GM12878 (cell line): Measurements from ENCODE around the gene UBAP1. TPM values are rescaled to one million over a fixed set of nuclear protein-coding genes. Genes with fewer than 3 reads are reported as not detected.

ENCODE experiments used
- ATF7 ChIP-seq: fragments of 450-650 bp; IDR thresholded peaks from 2 replicates; pipeline ENCODE4 v1.6.1; 2016; ENCODE audit warnings: low read depth, mild to moderate bottlenecking
- BHLHE40 ChIP-seq, 2 experiments: fragments of 450-650 bp in 1 of 2; IDR thresholded peaks; 2 replicates each; pipeline ENCODE4 v1.6.1; 2011 to 2017; ENCODE audit warnings: low read depth in 2 of 2, borderline replicate concordance in 1 of 2, improper control_type of control experiment in 1 of 2, low read length in 1 of 2, mild to moderate bottlenecking in 1 of 2
- CEBPB ChIP-seq, 2 experiments: fragments of 150-350 bp in 1 of 2; IDR thresholded peaks; 2 replicates each; pipeline ENCODE4 v1.6.1; 2012 to 2014; ENCODE audit warnings: low read depth in 2 of 2, low read length in 2 of 2, borderline replicate concordance in 1 of 2, inconsistent platforms in 1 of 2
- CHD1 ChIP-seq: IDR thresholded peaks from 2 replicates; pipeline ENCODE4 v1.6.1; 2012; ENCODE audit warnings: low read depth, low read length, improper control_type of control experiment
- ELK1 ChIP-seq: IDR thresholded peaks from 2 replicates; pipeline ENCODE4 v1.6.1; 2012; ENCODE audit warnings: low read depth, low read length, improper control_type of control experiment
- FOXK2 ChIP-seq: fragments of 450-650 bp; IDR thresholded peaks from 2 replicates; pipeline ENCODE4 v1.6.1; 2017; ENCODE audit warnings: mild to moderate bottlenecking, moderate library complexity
- GABPA ChIP-seq: IDR thresholded peaks from 2 replicates; pipeline ENCODE4 v1.6.1; 2014; ENCODE audit warnings: antibody characterized with exemption, low read depth, mild to moderate bottlenecking, inconsistent platforms
- GATAD2B ChIP-seq: fragments of 450-650 bp; conservative IDR thresholded peaks from 2 replicates; pipeline ENCODE4 v1.6.1; 2017; ENCODE audit warnings: low read depth, mild to moderate bottlenecking, moderate library complexity
- IKZF2 ChIP-seq, 2 experiments: fragments of 450-650 bp; IDR thresholded peaks; 2 replicates each; pipeline ENCODE4 v1.6.1; 2017; ENCODE audit warnings: mild to moderate bottlenecking in 2 of 2, moderate library complexity in 2 of 2
- IRF3 ChIP-seq: fragments of 450-650 bp; IDR thresholded peaks from 2 replicates; pipeline ENCODE4 v1.6.1; 2014; ENCODE audit warnings: mild to moderate bottlenecking
- IRF4 ChIP-seq: IDR thresholded peaks from 2 replicates; pipeline ENCODE4 v1.6.1; 2011; ENCODE audit warnings: low read depth, low read length
- MEF2B ChIP-seq: fragments of 450-650 bp; IDR thresholded peaks from 2 replicates; pipeline ENCODE4 v1.6.1; 2018; ENCODE audit warnings: mild to moderate bottlenecking, moderate library complexity; ENCODE audit not compliant: partially characterized antibody, poor library complexity, severe bottlenecking
- MTA2 ChIP-seq: fragments of 450-650 bp; IDR thresholded peaks from 2 replicates; pipeline ENCODE4 v1.6.1; 2016; ENCODE audit warnings: low read depth, mild to moderate bottlenecking, moderate library complexity
- NR2C1 ChIP-seq: fragments of 450-650 bp; IDR thresholded peaks from 2 replicates; pipeline ENCODE4 v1.6.1; 2017; ENCODE audit warnings: antibody characterized with exemption, mild to moderate bottlenecking, moderate library complexity
- NR2C2 ChIP-seq: IDR thresholded peaks from 2 replicates; pipeline ENCODE4 v1.6.1; 2011; ENCODE audit warnings: borderline replicate concordance, low read depth; ENCODE audit not compliant: control insufficient read depth, insufficient read length
- PAX8 ChIP-seq: fragments of 450-650 bp; IDR thresholded peaks from 2 replicates; pipeline ENCODE4 v1.6.1; 2017; ENCODE audit warnings: mild to moderate bottlenecking, moderate library complexity
- RAD51 ChIP-seq: fragments of 450-650 bp; IDR thresholded peaks from 2 replicates; pipeline ENCODE4 v1.6.1; 2016; ENCODE audit warnings: moderate library complexity, mild to moderate bottlenecking, inconsistent platforms
- RCOR1 ChIP-seq: conservative IDR thresholded peaks from 2 replicates; pipeline ENCODE4 v1.6.1; 2012; ENCODE audit warnings: low read depth, low read length, improper control_type of control experiment
- RELA ChIP-seq: fragments of 450-650 bp; IDR thresholded peaks from 2 replicates; pipeline ENCODE4 v1.8.0; 2014; ENCODE audit warnings: borderline replicate concordance; ENCODE audit not compliant: partially characterized antibody
- RELB ChIP-seq: fragments of 450-650 bp; IDR thresholded peaks from 2 replicates; pipeline ENCODE4 v1.6.1; 2017; ENCODE audit warnings: low read depth, mild to moderate bottlenecking, moderate library complexity
- RFX5 ChIP-seq: IDR thresholded peaks from 2 replicates; pipeline ENCODE4 v1.6.1; 2011; ENCODE audit warnings: low read depth, low read length, improper control_type of control experiment
- RUNX3 ChIP-seq: IDR thresholded peaks from 2 replicates; pipeline ENCODE4 v1.6.1; 2012; ENCODE audit warnings: low read length, inconsistent platforms
- STAT1 ChIP-seq: fragments of 450-650 bp; conservative IDR thresholded peaks from 2 replicates; pipeline ENCODE4 v1.6.1; 2014; ENCODE audit warnings: antibody characterized with exemption, mild to moderate bottlenecking
- TARDBP ChIP-seq: IDR thresholded peaks from 2 replicates; pipeline ENCODE4 v1.6.1; 2016; ENCODE audit warnings: borderline replicate concordance
- USF2 ChIP-seq: IDR thresholded peaks from 2 replicates; pipeline ENCODE4 v1.6.1; 2011; ENCODE audit warnings: low read depth, low read length, improper control_type of control experiment, borderline replicate concordance
- ZNF384 ChIP-seq: IDR thresholded peaks from 2 replicates; pipeline ENCODE4 v1.6.1; 2012; ENCODE audit warnings: low read depth, mild to moderate bottlenecking, low read length, improper control_type of control experiment, borderline replicate concordance
- ZNF622 ChIP-seq: fragments of 450-650 bp; IDR thresholded peaks from 2 replicates; pipeline ENCODE4 v1.6.1; 2017; ENCODE audit warnings: mild to moderate bottlenecking, inconsistent platforms
- ZZZ3 ChIP-seq: IDR thresholded peaks from 2 replicates; pipeline ENCODE4 v1.6.1; 2011; ENCODE audit warnings: low read depth; ENCODE audit not compliant: control insufficient read depth, insufficient read length
- polyA plus RNA-seq, 11 experiments: library from polyadenylated mRNA; depleted of rRNA in 4 of 11; unstranded in 6 of 11; stranded (reverse) in 5 of 11; fragments of >200 nt; fragmentation: Nextera tagmentation in 4 of 11; fragmentation: Illumina TruSeq in 1 of 11; extraction: Ambion mirVana in 4 of 11; extraction: Trizol in 1 of 11; gene quantifications; 1 replicate in 1 of 11; 2 replicates in 10 of 11; pipeline versions ENCODE4 v1.2.1 to v1.2.3, GENCODE V29; 2011 to 2016; ENCODE audit warnings: inconsistent platforms in 2 of 11, missing spikeins in 2 of 11, low read depth in 1 of 11
- total RNA-seq, 4 experiments: library from RNA; depleted of rRNA in 3 of 4; stranded (reverse); fragments of >200 nt in 3 of 4; fragmentation: Illumina TruSeq in 1 of 4; extraction: Trizol in 1 of 4; gene quantifications; 2 replicates each; pipeline versions ENCODE4 v1.2.1 to v1.2.3, GENCODE V29; 2013 to 2021

UBAP1 gene
- total and polyA plus RNA-seq, 10 of the 15 experiments (the other 5 are each of a cell fraction or from before 2014, with no cell fraction given), result 2.1 to 47.9 (median 27.2) TPM

GRCh38 chr9:34252670-34253459 lies 74.0 kb downstream of the UBAP1 start (continued):
- TF ChIP-seq ELK1 (no peak), RUNX3 (peak; percentile 22; the same call in 1 of the 2 replicates), IKZF2 (IDR thresholded peaks at IDR 0.05) (no peak), CEBPB (IDR thresholded peaks at IDR 0.05; ENCODE audit: borderline replicate concordance in 1 of 2, low read depth in 2 of 2, low read length in 2 of 2) (no peak), RAD51 (no peak; the same call in 1 of the 2 replicates), ATF7 (no peak), GABPA (no peak), MEF2B (no peak), TARDBP (no peak), RFX5 (no peak), RELB (no peak), RCOR1 (no peak), GATAD2B (no peak), MTA2 (no peak), FOXK2 (no peak), PAX8 (no peak), USF2 (no peak), ZNF622 (no peak), CHD1 (no peak), BHLHE40 (IDR thresholded peaks at IDR 0.05; ENCODE audit: borderline replicate concordance in 1 of 2, low read depth in 2 of 2, low read length in 1 of 2) (no peak; a peak in 1 of 4 replicates), RELA (no peak), STAT1 (no peak), IRF3 (no peak), NR2C2 (no peak), ZZZ3 (no peak), ZNF384 (no peak), NR2C1 (no peak), IRF4 (no peak)
